IPS DF 4.7 (cell line): Measurements from ENCODE around the gene ANKS1B.
"Not testable (repeated sequence)": the region's sequence is repeated elsewhere in the genome, so short reads cannot be mapped to it uniquely, and the experiment has no call there.

ENCODE experiments used
- DNase-seq: peaks from one replicate; pipeline ENCODE4 v3.0.0-alpha.2; 2013; ENCODE audit warnings: low spot score; ENCODE audit errors: extremely low read depth

The ANKS1B gene

DNA sequence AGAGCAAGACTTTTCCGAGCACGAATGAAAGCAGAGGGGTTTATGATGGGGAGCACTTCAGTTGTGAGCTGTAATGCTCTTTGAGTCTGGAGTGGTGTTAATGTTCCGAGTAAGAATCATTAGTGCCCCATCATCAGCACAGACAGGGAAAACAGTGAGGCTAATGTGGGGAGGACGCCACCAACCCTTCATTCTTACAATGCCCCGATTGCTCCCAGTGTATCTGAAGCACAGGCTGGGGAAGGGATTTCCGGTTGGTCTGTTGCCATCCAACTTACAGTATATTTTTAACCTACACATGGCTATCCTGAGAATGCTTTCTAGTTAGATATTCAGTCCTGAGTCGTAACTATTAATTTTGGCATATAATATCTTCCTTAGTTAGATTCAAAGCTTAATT, 1198.1 kb downstream of the ANKS1B start:
- DNase-seq = no peak

DNA sequence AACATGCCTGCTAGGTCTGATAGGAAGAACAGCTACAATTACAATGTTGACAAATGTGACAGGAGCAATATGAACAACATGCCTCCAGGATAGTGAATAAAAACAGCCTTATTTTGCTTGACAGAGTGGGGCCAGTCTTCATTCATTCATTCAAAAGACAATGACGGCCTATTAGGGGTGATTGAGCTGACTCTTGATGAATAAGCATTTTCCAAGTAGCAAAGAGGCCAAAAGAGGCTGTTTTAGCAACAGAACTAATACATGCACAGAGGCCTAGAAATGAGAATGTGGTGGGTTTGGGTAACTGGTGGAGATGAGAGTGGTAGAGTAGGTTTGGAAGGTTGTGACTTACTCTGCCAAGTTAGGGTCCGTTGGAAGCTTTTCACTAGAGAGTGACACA, 1201.3 kb downstream of the ANKS1B start:
- no peak for DNase-seq

DNA sequence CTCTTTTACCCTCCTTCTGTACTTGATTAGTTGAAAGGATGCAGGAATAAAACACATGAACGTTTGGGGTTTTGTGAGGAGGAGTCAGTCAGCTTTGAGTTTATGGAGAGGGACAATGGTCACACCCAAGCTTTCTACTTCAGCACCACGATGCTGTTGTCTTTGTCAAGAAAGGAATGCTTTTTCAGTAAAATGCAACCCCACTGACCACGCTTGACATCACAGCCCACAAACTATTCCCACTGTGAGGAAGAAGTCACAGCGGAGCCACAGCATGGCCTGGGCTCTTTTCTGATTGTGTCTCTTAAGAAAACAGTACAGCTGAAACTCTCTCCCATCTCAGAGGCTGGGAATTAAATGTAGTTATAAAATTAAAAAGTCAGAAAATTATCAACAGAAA, 1204.5 kb downstream of the ANKS1B start:
- no peak for DNase-seq

DNA sequence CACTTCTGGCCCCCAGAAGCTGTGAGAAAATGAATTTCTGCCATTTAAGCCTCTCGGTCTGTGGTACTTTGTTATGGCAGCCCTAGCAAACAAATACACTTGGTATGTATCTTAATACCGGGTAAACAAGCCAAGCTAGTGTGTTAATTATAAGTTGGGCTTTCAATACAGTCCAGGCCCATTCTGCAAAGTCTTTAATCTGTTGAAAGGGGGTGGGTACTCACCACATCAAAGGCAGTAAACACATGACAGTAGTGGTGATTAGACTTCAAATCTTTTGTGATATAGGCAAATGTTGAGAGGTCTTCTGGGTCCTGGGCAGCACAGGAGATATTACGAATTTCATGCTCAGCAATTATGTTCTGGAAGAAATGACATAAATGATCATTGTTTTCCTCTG, 1211.9 kb downstream of the ANKS1B start:
- no peak for DNase-seq

DNA sequence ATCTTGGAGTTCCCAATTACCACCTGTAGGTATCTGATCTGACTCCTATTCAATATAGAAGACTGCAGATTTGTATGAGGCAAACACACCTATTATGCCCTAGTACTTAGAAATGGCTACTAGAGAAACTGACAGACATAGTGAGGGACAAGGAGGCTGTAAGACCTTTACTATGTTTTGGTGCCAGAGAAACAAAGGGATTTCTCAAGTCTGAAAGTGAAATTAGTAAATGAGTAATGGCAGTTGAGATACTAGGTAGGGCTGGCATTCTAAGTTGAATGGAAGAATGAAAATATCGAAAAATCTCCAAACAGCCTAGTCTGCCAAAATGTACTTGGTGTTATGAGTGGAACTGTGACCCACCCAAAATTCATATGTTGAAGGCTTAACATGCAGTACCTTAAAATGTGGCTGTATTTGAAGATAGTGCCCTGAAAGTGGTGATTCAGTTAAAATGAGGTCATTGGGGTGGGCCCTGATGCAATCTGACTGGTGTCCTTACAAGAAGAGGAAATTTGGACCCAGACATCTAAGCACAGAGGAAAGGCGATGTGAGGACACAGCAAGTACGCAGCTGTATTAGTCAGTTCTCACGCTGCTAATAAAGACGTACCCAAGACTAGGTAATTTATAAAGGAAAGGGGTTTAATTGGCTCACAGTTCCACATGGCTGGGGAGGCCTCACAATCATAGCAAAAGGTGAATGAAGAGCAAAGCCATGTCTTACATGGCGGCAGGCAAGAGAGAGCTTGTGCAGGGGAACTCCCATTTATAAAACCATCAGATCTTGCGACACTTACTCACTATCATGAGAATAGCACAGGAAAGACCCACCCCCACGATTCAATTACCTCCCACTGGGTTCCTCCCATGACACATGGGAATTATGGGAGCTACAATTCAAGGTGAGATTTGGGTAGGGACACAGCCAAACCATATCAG, 1212.7 kb downstream of the ANKS1B start:
- DNase-seq = no peak

DNA sequence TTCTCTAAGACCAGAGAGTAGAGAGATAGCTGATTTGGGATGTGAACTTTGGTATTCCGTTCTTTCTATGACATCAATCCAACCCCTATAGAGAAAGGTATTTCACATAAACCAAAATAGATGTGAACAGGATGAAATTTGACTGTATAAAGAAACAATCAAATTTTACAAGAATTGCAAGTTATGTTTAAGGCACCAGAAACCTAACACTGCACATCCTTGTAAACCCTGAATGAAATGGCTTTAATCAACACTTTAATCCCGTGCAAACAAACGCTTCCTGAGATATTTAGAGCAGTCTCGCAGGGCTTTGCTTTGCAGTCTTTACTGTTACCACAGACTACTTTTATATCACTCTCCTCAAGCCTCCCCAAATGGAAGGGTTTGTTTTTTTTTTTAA, 1214.5 kb downstream of the ANKS1B start:
- DNase-seq = no peak

DNA sequence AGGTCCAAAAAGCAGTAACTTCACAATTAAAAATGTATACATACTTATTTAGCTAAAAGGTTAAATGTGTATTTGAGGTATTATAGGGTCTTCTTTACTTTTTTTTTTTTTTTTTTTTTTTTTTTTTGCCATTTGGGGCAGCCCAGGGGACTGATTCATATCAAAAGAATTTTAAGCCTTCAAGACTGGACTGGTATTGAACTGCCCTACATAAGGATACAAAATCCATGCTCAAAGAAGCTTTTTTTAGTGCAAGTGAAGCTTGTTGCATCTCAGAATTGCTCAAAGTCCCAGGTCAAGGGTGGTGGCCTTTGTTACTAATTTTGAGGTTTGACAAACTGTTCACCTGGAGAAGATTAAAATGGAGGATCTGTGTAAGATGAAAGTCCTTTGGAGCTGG, 1215.7 kb downstream of the ANKS1B start:
- DNase-seq = no peak

DNA sequence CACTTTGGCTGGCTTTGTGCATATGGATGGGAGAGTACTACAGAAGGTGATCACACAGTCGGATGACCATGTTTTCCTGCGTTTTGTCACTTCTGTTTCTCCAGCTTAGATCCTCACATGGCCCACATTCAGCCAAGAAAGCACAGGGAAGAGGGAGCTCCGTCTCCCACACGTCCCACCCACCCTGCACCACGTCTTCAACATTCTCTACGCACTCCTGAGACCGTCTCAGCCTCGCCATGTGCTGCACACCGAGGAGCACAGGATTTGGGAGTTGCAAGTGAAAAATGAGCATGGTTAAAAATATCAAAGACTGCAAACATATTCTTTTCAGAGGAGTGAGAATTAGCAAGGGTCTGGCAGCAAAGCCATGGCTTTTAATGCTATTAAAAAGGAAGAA, 1217.5 kb downstream of the ANKS1B start:
- no peak for DNase-seq

DNA sequence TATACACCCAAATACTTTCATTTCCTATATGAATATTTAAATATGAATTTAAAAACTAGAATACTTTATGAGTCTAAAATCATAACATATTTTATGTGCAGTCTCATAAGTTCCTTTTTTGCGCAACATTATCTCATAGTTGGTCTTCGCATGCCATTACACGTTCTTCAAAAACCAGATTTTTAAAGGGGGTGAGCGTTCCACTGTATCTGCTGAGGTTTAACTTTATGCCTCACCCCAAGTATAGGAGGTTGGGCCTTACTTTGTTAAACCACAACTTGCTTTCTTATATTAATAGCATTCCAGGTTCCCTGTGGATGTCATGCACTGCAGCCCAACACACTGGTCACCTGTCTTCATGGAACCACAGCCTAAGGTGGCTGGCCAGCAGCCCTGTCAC, 1221.1 kb downstream of the ANKS1B start:
- no peak for DNase-seq

DNA sequence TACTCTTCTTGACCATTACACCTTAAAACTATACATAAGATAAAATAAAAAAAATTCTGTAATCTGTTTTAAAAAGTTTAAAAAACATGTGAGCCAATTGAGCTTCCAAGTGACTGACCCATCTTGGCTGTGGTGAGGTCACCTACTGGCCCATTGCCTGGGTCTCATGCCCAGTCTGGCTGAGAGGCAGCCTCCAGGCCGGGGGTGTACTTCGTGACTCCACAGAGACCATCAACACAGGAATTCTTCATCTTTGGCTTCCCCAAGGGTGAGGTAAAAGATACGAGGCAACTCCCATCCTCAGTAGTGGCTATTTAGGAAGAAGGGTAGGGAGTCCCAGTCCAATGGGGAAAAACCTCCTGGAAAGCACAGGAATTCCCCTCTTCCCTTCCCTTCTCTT, 1226.4 kb downstream of the ANKS1B start:
- DNase-seq = no peak

DNA sequence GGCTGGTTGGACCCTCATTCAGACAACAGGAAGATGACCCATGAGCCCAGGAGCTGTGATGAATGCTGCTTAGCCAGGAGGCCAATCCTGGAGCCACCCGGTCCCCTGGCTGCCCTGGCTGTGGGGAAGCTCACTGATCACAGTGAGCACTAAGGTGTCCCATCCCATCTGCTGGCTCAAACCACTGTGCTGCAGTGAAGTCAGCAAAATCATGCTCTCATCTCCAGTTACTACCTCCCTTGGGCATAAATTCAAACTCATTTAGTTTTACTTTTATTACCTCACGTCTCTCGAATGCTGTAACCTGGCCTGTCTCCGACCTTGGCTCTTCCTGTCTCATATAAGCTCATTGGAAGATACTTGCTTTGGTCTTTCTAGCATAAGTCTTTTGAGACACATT, 1227.3 kb downstream of the ANKS1B start:
- DNase-seq = no peak

DNA sequence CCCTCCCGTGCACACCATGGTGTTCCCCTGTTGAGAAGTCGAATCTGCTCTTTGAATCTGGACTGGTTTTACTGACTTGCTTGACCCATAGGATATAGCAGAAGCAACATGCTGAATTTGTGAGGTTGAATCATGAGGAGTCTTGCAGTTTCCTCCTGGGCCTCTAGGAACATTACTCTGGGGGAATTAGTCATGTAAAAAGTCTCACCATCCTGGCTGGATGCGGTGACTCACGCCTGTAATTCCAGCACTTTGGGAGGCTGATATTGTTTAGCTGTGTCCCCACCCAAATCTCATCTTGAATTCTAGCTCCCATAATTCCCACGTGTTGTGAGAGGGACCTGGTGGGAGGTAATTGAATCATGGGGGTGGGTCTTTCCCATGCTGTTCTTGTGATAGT, 1228.9 kb downstream of the ANKS1B start:
- DNase-seq = not testable (repeated sequence)

DNA sequence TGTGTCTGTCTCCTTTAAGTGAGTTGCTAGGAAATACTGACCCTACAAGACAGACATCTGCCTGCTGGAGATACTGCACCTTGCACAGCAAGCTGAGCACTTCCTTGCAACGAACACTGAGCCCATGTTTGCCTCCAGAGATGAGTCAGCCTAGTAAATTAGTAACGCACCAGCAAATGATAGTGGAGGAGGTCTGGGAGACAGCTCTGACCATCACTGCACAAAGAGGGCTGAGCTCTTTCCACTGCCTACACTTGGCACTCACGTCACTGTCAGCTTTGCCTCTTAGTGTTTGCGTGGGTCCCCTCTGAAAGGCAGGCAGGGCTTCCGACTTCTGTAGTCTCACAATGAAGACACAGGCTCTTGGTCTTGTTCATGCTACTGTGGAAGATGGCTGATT, 1230.6 kb downstream of the ANKS1B start:
- no peak for DNase-seq

DNA sequence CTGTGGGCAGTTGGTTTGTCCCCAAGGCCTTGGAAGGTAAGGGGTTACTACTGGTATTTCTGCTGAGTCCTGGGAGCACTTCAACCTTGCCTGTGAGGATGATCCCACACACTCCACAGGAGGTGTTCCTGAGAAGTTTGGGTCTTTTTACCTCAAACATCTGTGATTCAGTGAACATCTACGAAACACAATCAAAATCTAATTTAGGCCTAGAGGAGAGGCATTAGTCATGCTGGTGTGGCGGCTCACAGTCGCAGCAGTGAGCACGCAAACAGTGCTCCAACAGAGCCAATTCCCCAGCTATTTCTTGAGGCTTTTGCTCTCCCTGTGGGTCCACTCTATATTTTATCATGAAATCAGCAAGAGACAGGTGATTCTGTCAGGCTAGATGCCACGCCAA, 1232.0 kb downstream of the ANKS1B start:
- DNase-seq = no peak

DNA sequence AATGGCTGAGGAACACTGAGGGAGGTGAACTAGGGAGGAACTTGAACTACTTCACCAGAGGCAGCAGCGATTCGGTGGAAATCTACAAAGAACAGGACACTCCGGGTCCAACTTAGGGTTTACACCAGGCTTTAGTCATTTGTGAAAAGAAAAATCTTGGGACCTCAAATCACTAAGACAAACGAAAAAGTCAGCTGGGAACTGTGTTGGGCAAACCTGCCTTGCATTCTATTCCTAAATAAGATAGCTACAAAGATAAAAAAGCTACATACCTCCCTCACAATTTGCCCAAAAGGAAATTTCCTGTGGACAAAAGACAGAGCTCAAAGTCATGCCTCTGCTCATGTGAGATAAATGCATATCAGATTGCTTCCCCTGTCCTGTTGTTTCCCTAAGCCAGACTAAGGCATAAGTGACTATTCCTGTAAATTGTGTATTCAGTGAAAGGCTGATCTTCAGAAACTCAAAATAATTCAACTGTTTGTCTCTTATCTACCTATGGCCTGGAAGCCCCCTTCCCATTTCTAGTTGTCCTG, 1233.1 kb downstream of the ANKS1B start:
- no peak for DNase-seq

DNA sequence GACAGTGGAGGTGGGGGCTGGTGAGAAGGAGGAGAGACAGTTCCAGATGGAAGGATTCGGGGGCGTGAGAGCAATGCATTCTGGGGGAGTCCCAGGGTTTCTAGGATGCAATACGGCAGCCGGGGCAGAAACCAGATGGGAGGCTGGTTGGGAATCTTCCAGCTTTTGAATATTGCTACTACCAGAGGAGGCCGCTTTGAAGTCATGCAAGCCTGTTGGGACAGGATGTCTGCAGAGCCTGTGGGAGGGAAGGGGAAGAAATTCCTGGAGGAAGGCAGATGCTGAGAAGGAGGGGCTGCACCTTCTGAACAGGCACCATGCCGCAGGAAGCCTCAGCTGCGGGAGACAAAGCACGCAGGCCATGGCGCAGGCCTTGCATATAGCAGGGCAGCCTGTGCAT, 1234.2 kb downstream of the ANKS1B start:
- no peak for DNase-seq

DNA sequence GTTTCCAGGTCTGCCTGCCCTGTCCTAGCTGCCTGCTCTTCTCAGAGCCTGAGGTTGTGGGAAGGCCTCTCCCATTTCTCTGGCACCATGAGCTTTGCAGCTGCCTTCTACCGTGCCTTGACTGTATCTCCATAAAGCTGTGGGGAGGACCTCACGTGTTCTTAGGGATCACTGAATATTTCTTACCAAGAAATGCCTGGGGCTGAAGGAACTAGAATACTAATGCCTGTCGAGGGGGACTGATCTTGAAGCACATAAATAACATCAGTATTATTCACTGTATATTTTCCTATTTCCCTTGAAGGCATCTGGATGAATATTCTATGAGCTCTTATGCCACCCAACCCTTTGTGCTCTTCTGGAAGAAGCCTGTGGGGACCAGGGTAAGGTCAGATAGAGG, 1236.3 kb downstream of the ANKS1B start:
- no peak for DNase-seq

DNA sequence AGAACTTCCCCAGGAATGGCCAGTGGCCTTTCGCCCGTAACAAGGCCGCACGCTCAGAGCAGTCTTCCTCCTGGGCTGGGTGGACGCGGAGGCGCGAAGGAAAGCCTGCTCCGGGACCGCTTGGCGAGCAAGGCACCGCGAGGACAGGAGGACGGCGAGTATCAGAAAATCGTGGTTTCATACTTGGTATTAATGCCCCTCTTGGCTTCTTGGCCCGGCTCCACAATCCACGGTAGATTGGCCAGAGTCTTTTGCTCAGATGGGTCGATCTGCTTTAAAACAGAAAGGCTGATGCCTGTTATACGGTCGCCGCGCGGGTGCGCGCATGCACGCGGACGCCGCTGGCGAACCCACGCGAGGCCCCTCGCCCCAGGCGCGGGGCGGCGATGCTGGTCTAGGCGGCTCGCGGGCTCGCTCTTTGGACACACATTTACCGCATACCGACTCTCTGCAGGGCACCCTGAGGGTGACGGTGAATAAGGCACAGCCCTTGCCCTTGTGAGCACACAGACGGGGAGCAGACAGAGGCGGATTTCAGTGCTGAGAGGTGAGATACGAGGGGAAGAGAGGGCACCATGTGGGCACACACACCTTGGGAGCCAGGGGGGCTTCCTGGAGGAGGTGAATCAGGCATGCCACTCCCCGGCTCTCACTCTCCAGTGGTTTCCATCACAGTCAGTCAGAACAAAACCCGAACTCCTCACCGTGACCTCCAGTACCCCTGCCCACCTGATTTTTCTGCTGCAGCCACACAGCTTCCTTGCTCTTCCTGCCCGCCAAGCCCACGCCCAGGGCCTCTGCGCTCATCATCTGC, 1239.0 kb downstream of the ANKS1B start:
- no peak for DNase-seq

DNA sequence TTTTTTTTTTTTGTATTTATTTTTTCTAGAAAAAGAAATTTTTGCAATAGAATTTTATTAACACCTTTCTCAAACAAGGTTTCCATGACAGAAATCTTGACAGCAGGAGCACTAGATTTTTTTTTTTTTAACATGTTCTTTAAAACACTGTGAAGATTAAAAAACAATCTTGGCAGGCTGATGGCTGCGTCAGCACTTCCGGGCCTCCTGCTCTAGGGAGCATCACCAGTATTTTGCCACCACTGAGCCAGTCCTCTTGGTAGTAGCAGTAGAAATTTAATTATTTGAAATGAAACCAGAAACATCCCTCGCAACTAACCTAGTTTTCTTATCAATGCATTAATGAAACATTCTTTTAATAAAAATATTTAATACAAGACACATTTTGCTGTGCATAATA, 1240.1 kb downstream of the ANKS1B start:
- no peak for DNase-seq

DNA sequence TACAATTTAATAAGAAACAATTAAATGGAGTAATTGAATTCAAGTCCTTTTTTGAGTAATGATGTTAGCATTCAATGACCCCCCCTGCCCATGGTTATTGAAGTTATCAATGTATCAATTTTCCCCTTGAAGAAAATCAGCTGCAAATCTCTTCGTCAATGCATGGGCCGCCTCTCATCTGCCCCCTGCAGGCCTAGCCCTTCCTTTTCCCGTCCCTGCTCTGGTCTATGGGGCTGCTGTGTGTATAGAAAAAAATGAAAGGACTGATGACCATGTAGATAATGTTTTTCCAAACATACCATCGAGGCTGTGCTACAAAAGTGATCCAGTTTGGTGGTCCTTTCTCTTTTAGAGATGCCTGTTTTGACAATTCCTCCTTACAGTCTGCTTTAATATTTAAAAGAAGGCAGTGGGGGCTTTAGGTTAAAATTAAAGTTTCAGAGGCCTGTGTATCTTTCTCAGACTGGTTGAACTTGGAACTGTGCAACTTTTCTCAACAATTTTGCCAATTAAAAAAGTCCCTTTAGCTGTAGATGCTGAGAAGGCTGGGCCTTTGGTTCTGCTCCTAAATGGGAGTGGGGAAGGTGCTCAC, 1241.3 kb downstream of the ANKS1B start:
- no peak for DNase-seq

DNA sequence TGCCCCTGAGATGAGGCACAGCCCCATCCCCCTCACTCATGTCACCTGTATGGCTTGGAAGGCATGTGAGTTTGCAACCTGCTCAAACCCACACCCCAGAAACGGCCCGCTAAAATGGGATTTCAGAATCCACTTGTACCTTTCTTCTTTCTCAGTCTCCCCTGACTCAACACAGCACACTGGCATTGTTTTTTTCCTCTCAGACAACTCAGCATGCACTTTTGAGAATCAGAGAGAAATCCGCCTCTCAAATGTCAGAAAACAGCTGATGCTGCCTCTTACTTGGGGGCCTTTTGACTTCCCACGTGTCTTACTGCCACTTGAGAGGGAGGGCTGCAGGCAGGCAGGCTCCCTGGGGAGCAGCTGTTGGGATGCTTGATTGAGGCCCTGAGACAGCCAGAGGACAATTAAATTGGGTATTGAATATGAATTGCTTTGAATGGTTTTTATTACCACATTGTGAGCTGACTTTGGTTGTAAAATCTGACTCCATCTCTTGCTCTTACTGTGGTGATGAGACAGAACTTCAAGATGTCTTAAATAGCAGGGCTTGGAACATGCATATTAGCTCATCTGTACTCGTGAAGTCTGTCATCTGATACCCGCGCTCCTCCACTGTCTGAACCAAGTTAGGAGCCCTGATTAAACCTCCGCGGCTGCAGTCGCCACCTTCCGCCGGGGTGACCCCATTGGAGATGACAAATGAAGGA, 1243.0 kb downstream of the ANKS1B start:
- DNase-seq = no peak
